Loucy (cell line): Measurements from ENCODE around the gene COL25A1.

Source experiments
- H2AFZ ChIP-seq: fragments of 200-600 bp; sonication (generic); 2 replicates; pipeline ENCODE4 v1.6.0; 2016; ENCODE audit warnings: antibody characterized with exemption, mild to moderate bottlenecking, low read length, moderate library complexity
- H3F3A ChIP-seq: fragments of 200-600 bp; 2 replicates; pipeline ENCODE4 v1.6.0; 2016; ENCODE audit warnings: antibody characterized with exemption, low read depth, mild to moderate bottlenecking
- H3K27me3 ChIP-seq: fragments of 200-600 bp; sonication (generic); 2 replicates; pipeline ENCODE4 v1.6.1; 2014; ENCODE audit warnings: low read length, mild to moderate bottlenecking; ENCODE audit not compliant: insufficient read depth, poor library complexity, severe bottlenecking
- H3K36me3 ChIP-seq: fragments of 200-600 bp; sonication (generic); 2 replicates; pipeline ENCODE4 v1.6.1; 2016; ENCODE audit warnings: low read length; ENCODE audit not compliant: insufficient read depth
- H3K4me1 ChIP-seq: fragments of 200-600 bp; sonication (generic); 2 replicates; pipeline ENCODE4 v1.5.1; 2014; ENCODE audit warnings: low read length, mild to moderate bottlenecking; ENCODE audit not compliant: insufficient read depth, poor library complexity, severe bottlenecking
- H3K4me2 ChIP-seq: fragments of 200-600 bp; sonication (generic); 2 replicates; pipeline ENCODE4 v1.6.0; 2014; ENCODE audit warnings: antibody characterized with exemption, low read length, low read depth, mild to moderate bottlenecking; ENCODE audit not compliant: poor library complexity, severe bottlenecking
- H3K4me3 ChIP-seq: fragments of 200-600 bp; sonication (generic); 2 replicates; pipeline ENCODE4 v1.5.1; 2014; ENCODE audit warnings: low read length, mild to moderate bottlenecking, mixed read lengths; ENCODE audit not compliant: poor library complexity, severe bottlenecking
- H3K79me2 ChIP-seq: fragments of 200-600 bp; sonication (generic); 2 replicates; pipeline ENCODE4 v1.6.1; 2014; ENCODE audit warnings: low read length; ENCODE audit not compliant: insufficient read depth
- H3K9ac ChIP-seq: fragments of 200-600 bp; sonication (generic); 2 replicates; pipeline ENCODE4 v1.6.0; 2014; ENCODE audit warnings: mild to moderate bottlenecking, low read depth, low read length, moderate library complexity; ENCODE audit not compliant: poor library complexity, severe bottlenecking
- H3K9me2 ChIP-seq: fragments of 200-600 bp; sonication (generic); replicated peaks from 2 replicates; pipeline ENCODE4 v1.6.1; 2016; ENCODE audit warnings: low read depth, low read length, mixed read lengths
- H3K9me3 ChIP-seq: fragments of 200-600 bp; sonication (generic); 2 replicates; pipeline ENCODE4 v1.6.1; 2014; ENCODE audit warnings: mild to moderate bottlenecking, antibody characterized with exemption, low read length, low read depth; ENCODE audit not compliant: insufficient read depth
- H4K20me1 ChIP-seq: fragments of 200-600 bp; sonication (generic); 2 replicates; pipeline ENCODE4 v1.6.0; 2014; ENCODE audit warnings: antibody characterized with exemption, low read length, mild to moderate bottlenecking; ENCODE audit not compliant: insufficient read depth, poor library complexity, severe bottlenecking
- CTCF ChIP-seq: fragments of 200-600 bp; sonication (generic); conservative IDR thresholded peaks from 2 replicates; pipeline ENCODE4 v1.5.1; 2014; ENCODE audit warnings: mild to moderate bottlenecking, antibody characterized with exemption, low read length
- EZH2phosphoT487 ChIP-seq: fragments of 200-600 bp; IDR thresholded peaks from 2 replicates; pipeline ENCODE4 v1.6.1; 2018; ENCODE audit warnings: antibody characterized with exemption, mild to moderate bottlenecking, moderate library complexity, borderline replicate concordance

The COL25A1 gene

DNA sequence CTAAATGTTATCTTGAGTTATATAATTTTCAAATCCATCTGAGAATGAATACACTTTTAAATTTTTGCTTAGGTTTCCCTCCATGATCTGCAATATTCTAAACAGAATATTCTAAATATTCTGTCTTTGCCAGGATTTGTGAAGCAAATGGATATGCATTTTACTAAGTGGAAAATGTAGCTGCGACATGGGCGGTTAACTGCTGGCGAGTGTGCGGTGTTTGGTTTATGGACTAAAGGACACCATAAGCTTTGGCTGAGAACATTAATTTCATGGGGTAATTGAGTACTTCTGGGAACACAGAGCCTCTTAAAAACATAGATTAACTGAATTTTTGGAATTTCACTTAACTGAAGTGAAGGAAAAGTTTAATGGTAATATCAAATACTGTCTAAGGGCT, 385.8 kb downstream of the COL25A1 start:
- H3K4me2 ChIP-seq, result no peak overlapping the region
- no peaks in the 10 kb centered on the region for H3K27me3 ChIP-seq
- H4K20me1 ChIP-seq, result no peaks in the 10 kb centered on the region
- H3K79me2 ChIP-seq, result no peaks in the 10 kb centered on the region
- peaks cover 1% of the 10 kb centered on the region for H3K4me1 ChIP-seq
- no peak overlapping the region for H3K9ac ChIP-seq
- H3K36me3 ChIP-seq, result no peaks in the 10 kb centered on the region
- H3K9me2 ChIP-seq, result no peaks in the 10 kb centered on the region
- no peak overlapping the region for H3K4me3 ChIP-seq
- H2AFZ ChIP-seq, result no peak overlapping the region
- TF ChIP-seq EZH2phosphoT487, result no peak
- no peak for TF ChIP-seq CTCF
- no peaks in the 10 kb centered on the region for H3F3A ChIP-seq
- H3K9me3 ChIP-seq, result no peaks in the 10 kb centered on the region

DNA sequence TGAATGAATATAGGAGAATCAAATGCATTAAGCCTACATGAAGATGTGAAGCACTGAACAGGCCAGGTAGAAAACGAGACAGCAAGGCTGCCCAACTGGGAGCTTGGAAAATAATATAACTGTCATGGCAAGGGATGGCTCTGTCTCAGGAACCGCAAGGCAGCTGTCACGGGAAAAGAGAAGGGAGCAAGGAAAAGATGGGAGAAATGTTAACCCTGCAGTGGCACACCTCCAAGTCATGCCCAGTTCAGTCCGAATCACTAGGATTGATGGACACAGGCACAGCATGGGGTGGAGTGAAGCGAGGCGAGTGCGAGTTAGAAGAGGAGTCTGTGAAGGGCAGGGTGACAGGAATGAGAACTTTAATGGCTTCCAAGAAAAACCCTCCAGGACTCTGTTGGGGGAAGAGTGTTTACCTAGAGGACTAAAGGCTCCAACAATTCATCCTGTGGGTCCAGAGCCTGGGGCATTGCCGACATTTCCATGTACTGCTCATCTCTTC, 395.5 kb downstream of the COL25A1 start:
- Histone ChIP-seq H2AFZ (no peak overlapping the region), H3K4me2 (peak overlapping the region; percentile 5), H3K9ac (no peak overlapping the region), H3K9me3 (no peaks in the 10 kb centered on the region), H3K36me3 (no peaks in the 10 kb centered on the region), H4K20me1 (no peaks in the 10 kb centered on the region), H3K4me1 (peaks cover 30% of the 10 kb centered on the region), H3K4me3 (no peak overlapping the region), H3K9me2 (no peaks in the 10 kb centered on the region), H3K79me2 (no peaks in the 10 kb centered on the region), H3F3A (no peaks in the 10 kb centered on the region), H3K27me3 (no peaks in the 10 kb centered on the region)
- TF ChIP-seq EZH2phosphoT487 (no peak), CTCF (no peak)

- Histone ChIP-seq H3K4me2 (no peak overlapping the region), H3K9me2 (no peaks in the 10 kb centered on the region), H3K9me3 (no peaks in the 10 kb centered on the region), H3K79me2 (no peaks in the 10 kb centered on the region), H3K36me3 (no peaks in the 10 kb centered on the region), H4K20me1 (no peaks in the 10 kb centered on the region), H3F3A (no peaks in the 10 kb centered on the region), H3K9ac (no peak overlapping the region), H3K4me3 (no peak overlapping the region), H3K4me1 (peaks cover 30% of the 10 kb centered on the region), H3K27me3 (no peaks in the 10 kb centered on the region), H2AFZ (no peak overlapping the region)
- TF ChIP-seq EZH2phosphoT487, result no peak
- TF ChIP-seq CTCF, result no peak
Measured at GRCh38 chr4:108906006-108906405, 396.5 kb downstream of the COL25A1 start.
